T-cell (primary cell): ENCODE results near the gene TXNRD3. TPM values are rescaled to one million over a fixed set of nuclear protein-coding genes. Genes with fewer than 3 reads are reported as not detected.

Experiments
- ATAC-seq, 4 experiments: fragments of 200-7000 bp in 3 of 4; fragments of 150-1000 bp in 1 of 4; cut with Tn5 transposase; replicated peaks in 1 of 4; 1 replicate in 3 of 4; 2 replicates in 1 of 4; pipeline ENCODE4 v1.10.0; 2021; ENCODE audit warnings: moderate library complexity in 3 of 4, mild to moderate bottlenecking in 2 of 4, moderate number of reproducible peaks in 1 of 4
- CTCF ChIA-PET, 2 donors: fragments of 300-600 bp; sonication (Branson Sonifier 250); formaldehyde crosslinking; loops; one replicate each; lab custom pipeline; 2022; ENCODE audit warnings: antibody characterized with exemption in 2 of 2; lab: Charles Lee
- POLR2A ChIA-PET, 2 donors: fragments of 300-600 bp; sonication (Branson Sonifier 250); formaldehyde crosslinking; loops; one replicate each; lab custom pipeline; 2022; ENCODE audit warnings: antibody characterized with exemption in 2 of 2; lab: Charles Lee
- DNase-seq, 35 experiments: peaks; one replicate each; pipeline versions ENCODE4 v3.0.0 to v3.0.0-alpha.2; 2013 to 2023
- H3K27ac ChIP-seq: one replicate; pipeline ENCODE4 v1.5.1; 2013; ENCODE audit warnings: low read length
- H3K27me3 ChIP-seq, 2 experiments: replicated peaks in 1 of 2; 1 replicate in 1 of 2; 2 replicates in 1 of 2; pipeline versions ENCODE4 v1.6.1 to v1.7.0; 2013; ENCODE audit warnings: low read length in 1 of 2, mixed read lengths in 1 of 2; ENCODE audit not compliant: control insufficient read depth in 2 of 2, insufficient read depth in 2 of 2; ENCODE audit errors: extremely low read depth in 1 of 2
- H3K36me3 ChIP-seq, 2 donors: 1 replicate in 1 of 2; 2 replicates in 1 of 2; pipeline versions ENCODE4 v1.6.1 to v1.7.0; 2013; ENCODE audit warnings: low read length in 1 of 2; ENCODE audit not compliant: control insufficient read depth in 2 of 2, insufficient read depth in 1 of 2; ENCODE audit errors: extremely low read depth in 1 of 2
- H3K4me1 ChIP-seq, 2 experiments: 1 replicate in 1 of 2; 2 replicates in 1 of 2; pipeline versions ENCODE4 v1.6.1 to v1.7.0; 2013; ENCODE audit warnings: low read length in 2 of 2, mixed read lengths in 1 of 2; ENCODE audit not compliant: insufficient read depth in 2 of 2, control insufficient read depth in 1 of 2; ENCODE audit errors: extremely low read depth in 1 of 2
- H3K4me3 ChIP-seq, 2 donors: 1 replicate in 1 of 2; 2 replicates in 1 of 2; pipeline versions ENCODE4 v1.5.1 to v1.7.0; 2013; ENCODE audit warnings: mild to moderate bottlenecking in 2 of 2, low read length in 1 of 2, moderate library complexity in 1 of 2; ENCODE audit not compliant: control insufficient read depth in 1 of 2; ENCODE audit errors: extremely low read depth in 1 of 2
- H3K9me3 ChIP-seq: 2 replicates; pipeline ENCODE4 v1.7.0; 2013
- H3K27ac Mint-ChIP-seq, 2 donors: one replicate each; pipeline ENCODE4 v1.8.0; 2020 to 2021; ENCODE audit warnings: mild to moderate bottlenecking in 2 of 2, mixed read lengths in 2 of 2
- H3K27me3 Mint-ChIP-seq, 2 donors: one replicate each; pipeline ENCODE4 v1.8.0; 2021 to 2022; ENCODE audit warnings: mixed read lengths in 2 of 2
- H3K36me3 Mint-ChIP-seq: one replicate; pipeline ENCODE4 v1.8.0; 2021; ENCODE audit warnings: mixed read lengths
- H3K4me1 Mint-ChIP-seq, 3 donors: one replicate each; pipeline ENCODE4 v1.8.0; 2020 to 2022; ENCODE audit warnings: mixed read lengths in 3 of 3, mild to moderate bottlenecking in 1 of 3
- H3K4me3 Mint-ChIP-seq, 3 donors: one replicate each; pipeline ENCODE4 v1.8.0; 2020 to 2022; ENCODE audit warnings: mild to moderate bottlenecking in 3 of 3, mixed read lengths in 3 of 3, moderate library complexity in 3 of 3
- H3K9me3 Mint-ChIP-seq, 3 donors: one replicate each; pipeline ENCODE4 v1.8.0; 2020 to 2022; ENCODE audit warnings: mixed read lengths in 3 of 3
- WGBS: methylation state at CpG from one replicate; pipeline ENCODE4 v1.1.5; 2013; ENCODE audit warnings: missing lambda C conversion rate; ENCODE audit not compliant: insufficient coverage; 5-methylcytosine and 5-hydroxymethylcytosine counted together
- total RNA-seq, 35 experiments: library from RNA in 6 of 35; stranded (reverse) in 6 of 35; fragments of 120-200 nt in 1 of 35; gene quantifications; one replicate each; pipeline versions ENCODE4 v1.2.1 to v1.2.4 and lab custom pipeline; 2013 to 2026

TXNRD3 gene
- total RNA-seq, 5 donors from 2014 or later (not counting 1 experiment from before 2014, with no cell fraction given): 2.0 to 4.8 (median 4.0) TPM

DNA sequence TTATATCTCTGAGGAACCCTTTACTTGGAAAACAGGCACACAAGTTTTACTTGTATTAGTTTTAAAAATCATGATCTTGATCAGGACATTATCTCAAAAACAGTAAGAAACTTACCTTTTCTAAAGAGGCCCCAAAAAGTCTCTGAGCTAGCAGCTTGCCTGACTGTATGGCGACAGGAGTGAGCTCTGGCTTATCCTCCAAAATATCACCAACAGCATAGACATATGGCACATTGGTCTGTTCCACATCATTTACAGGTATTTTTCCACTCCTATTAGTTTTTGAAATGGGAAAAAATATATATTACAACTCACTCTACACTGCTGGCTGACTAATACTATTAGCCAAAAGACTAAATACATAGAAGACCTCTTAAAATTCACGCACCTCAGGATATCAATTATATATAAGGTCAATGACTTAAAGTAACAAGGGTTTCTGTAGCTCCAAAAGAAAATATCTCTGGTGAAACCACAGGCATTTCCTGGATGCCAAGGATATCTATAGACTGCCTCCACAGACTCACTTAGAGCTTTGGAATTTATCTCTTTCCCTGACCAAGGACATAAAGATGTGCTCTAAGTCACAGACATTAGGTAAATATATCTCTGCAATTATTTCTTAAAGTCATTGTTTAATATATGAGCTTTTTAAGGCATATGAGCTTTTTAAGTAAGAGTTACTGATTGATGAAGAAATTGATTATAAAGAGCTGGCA is 33.1 kb downstream of the TXNRD3 start:
- Histone ChIP-seq H3K9me3 (no peaks in the 10 kb centered on the region), H3K27ac (no peak overlapping the region), H3K36me3 (no peaks in the 10 kb centered on the region), H3K27me3 (no peaks in the 10 kb centered on the region), H3K4me3 (no peak overlapping the region), H3K4me1 (no peaks in the 10 kb centered on the region)
- ChIA-PET POLR2A (no interaction called here), CTCF (no interaction called here)
- Mint-ChIP-seq H3K4me1 (peaks cover 0 to 5% (median 2%) of the 10 kb centered on the region in 3 donors), H3K27ac (no peak overlapping the region), H3K9me3 (no peaks in the 10 kb centered on the region), H3K4me3 (no peak overlapping the region), H3K27me3 (peaks cover 0 to 2% of the 10 kb centered on the region in 2 donors), H3K36me3 (peaks cover 5% of the 10 kb centered on the region)
- no peak for ATAC-seq
- WGBS: no CpG with 5 or more reads among the region's 2 CpGs
- DNase-seq: no peak

GRCh38 chr3:126621171-126621570 is 33.8 kb downstream of the TXNRD3 start:
- H3K4me3 Mint-ChIP-seq: no peak overlapping the region
- ChIA-PET POLR2A (no interaction called here), CTCF (no interaction called here)
- Histone ChIP-seq H3K36me3 (no peaks in the 10 kb centered on the region), H3K9me3 (no peaks in the 10 kb centered on the region), H3K27ac (no peak overlapping the region), H3K27me3 (no peaks in the 10 kb centered on the region), H3K4me1 (no peaks in the 10 kb centered on the region), H3K4me3 (no peak overlapping the region)
- peaks cover 0 to 2% of the 10 kb centered on the region in 2 donors for H3K27me3 Mint-ChIP-seq
- no peak for DNase-seq
- no CpG with 5 or more reads among the region's 1 CpG for WGBS
- no peak overlapping the region for H3K27ac Mint-ChIP-seq
- no peak for ATAC-seq
- peaks cover 0 to 8% (median 2%) of the 10 kb centered on the region in 3 donors for H3K4me1 Mint-ChIP-seq
- H3K36me3 Mint-ChIP-seq: peaks cover 6% of the 10 kb centered on the region
- no peaks in the 10 kb centered on the region for H3K9me3 Mint-ChIP-seq

GRCh38 chr3:126620738-126621137 is 34.2 kb downstream of the TXNRD3 start:
- no peaks in the 10 kb centered on the region for H3K4me1 ChIP-seq
- ChIA-PET CTCF (no interaction called here), POLR2A (no interaction called here)
- H3K4me3 ChIP-seq: no peak overlapping the region
- H3K27ac Mint-ChIP-seq: no peak overlapping the region
- peaks cover 0 to 2% of the 10 kb centered on the region in 2 donors for H3K27me3 Mint-ChIP-seq
- no peak overlapping the region for H3K27ac ChIP-seq
- H3K36me3 ChIP-seq: no peaks in the 10 kb centered on the region
- H3K4me1 Mint-ChIP-seq: peaks cover 0 to 8% (median 2%) of the 10 kb centered on the region in 3 donors
- peaks cover 6% of the 10 kb centered on the region for H3K36me3 Mint-ChIP-seq
- ATAC-seq (no peak), DNase-seq (no peak)
- H3K4me3 Mint-ChIP-seq: no peak overlapping the region
- H3K9me3 Mint-ChIP-seq: no peaks in the 10 kb centered on the region
- H3K9me3 ChIP-seq: no peaks in the 10 kb centered on the region
- 77% methylated on average over 4 of the region's 7 CpGs for WGBS
- no peaks in the 10 kb centered on the region for H3K27me3 ChIP-seq

GRCh38 chr3:126618760-126619159 is 36.2 kb downstream of the TXNRD3 start:
- H3K36me3 Mint-ChIP-seq: peaks cover 6% of the 10 kb centered on the region
- no peaks in the 10 kb centered on the region for H3K27me3 ChIP-seq
- H3K4me1 Mint-ChIP-seq: peaks cover 1 to 9% (median 3%) of the 10 kb centered on the region in 3 donors
- no peak overlapping the region for H3K4me3 Mint-ChIP-seq
- no peak for DNase-seq
- POLR2A ChIA-PET: no interaction called here
- no peak for ATAC-seq
- H3K27ac Mint-ChIP-seq: no peak overlapping the region
- CTCF ChIA-PET: no interaction called here
- no peak overlapping the region for H3K4me3 ChIP-seq
- no peaks in the 10 kb centered on the region for H3K36me3 ChIP-seq
- H3K27me3 Mint-ChIP-seq: peaks cover 0 to 4% of the 10 kb centered on the region in 2 donors
- H3K27ac ChIP-seq: no peak overlapping the region
- no peaks in the 10 kb centered on the region for H3K9me3 Mint-ChIP-seq
- H3K4me1 ChIP-seq: no peaks in the 10 kb centered on the region
- H3K9me3 ChIP-seq: no peaks in the 10 kb centered on the region

GRCh38 chr3:126618021-126618420 is 36.9 kb downstream of the TXNRD3 start:
- Mint-ChIP-seq H3K27me3 (peaks cover 0 to 4% of the 10 kb centered on the region in 2 donors), H3K9me3 (no peaks in the 10 kb centered on the region), H3K4me1 (peaks cover 7 to 16% (median 10%) of the 10 kb centered on the region in 3 donors), H3K4me3 (no peak overlapping the region), H3K27ac (no peak overlapping the region), H3K36me3 (peaks cover 6% of the 10 kb centered on the region)
- Histone ChIP-seq H3K36me3 (no peaks in the 10 kb centered on the region), H3K27me3 (no peaks in the 10 kb centered on the region), H3K9me3 (no peaks in the 10 kb centered on the region), H3K4me3 (no peak overlapping the region), H3K27ac (no peak overlapping the region), H3K4me1 (peaks cover 2 to 5% of the 10 kb centered on the region in 2 experiments)
- ChIA-PET POLR2A (no interaction called here), CTCF (interaction anchor here in 1 of 2 donors (0.6 kb wide), 1 partner anchor 964 kb away, joined by 4 read pairs; no protein-coding TSS in a partner anchor)
- DNase-seq (no peak), ATAC-seq (no peak)
- no CpG with 5 or more reads among the region's 1 CpG for WGBS

- Mint-ChIP-seq H3K27ac (no peak overlapping the region), H3K36me3 (peaks cover 6% of the 10 kb centered on the region), H3K27me3 (peaks cover 0 to 4% of the 10 kb centered on the region in 2 donors), H3K4me1 (peaks cover 12 to 21% (median 15%) of the 10 kb centered on the region in 3 donors), H3K9me3 (no peaks in the 10 kb centered on the region), H3K4me3 (no peak overlapping the region)
- H3K4me3 ChIP-seq: no peak overlapping the region
- peaks cover 6 to 10% of the 10 kb centered on the region in 2 experiments for H3K4me1 ChIP-seq
- H3K9me3 ChIP-seq: no peaks in the 10 kb centered on the region
- H3K27me3 ChIP-seq: no peaks in the 10 kb centered on the region
- POLR2A ChIA-PET: no interaction called here
- ATAC-seq (no peak), DNase-seq (no peak)
- no peaks in the 10 kb centered on the region for H3K36me3 ChIP-seq
- CTCF ChIA-PET: interaction anchor here in 1 of 2 donors (0.6 kb wide), 1 partner anchor 964 kb away, joined by 4 read pairs; no protein-coding TSS in a partner anchor
- no peak overlapping the region for H3K27ac ChIP-seq
These were observed 37.4 kb downstream of the TXNRD3 start for GRCh38 chr3:126617571-126617970.
